Suprapubic skin (tissue), 4 donors: ENCODE measurements around the gene GLIS1. TPM values are rescaled to one million over a fixed set of nuclear protein-coding genes. Genes with fewer than 3 reads are reported as not detected.

Experiments
- DNase-seq, 2 donors: peaks; one replicate each; pipeline ENCODE4 v3.0.0-alpha.2; 2019; ENCODE audit warnings: low spot score in 2 of 2
- H3K27ac ChIP-seq: fragments of 200-600 bp; sonication (generic); one replicate; pipeline ENCODE4 v1.5.1; 2019
- H3K27me3 ChIP-seq: fragments of 200-600 bp; sonication (generic); one replicate; pipeline ENCODE4 v1.5.1; 2019
- H3K36me3 ChIP-seq: fragments of 200-600 bp; sonication (generic); one replicate; pipeline ENCODE4 v1.5.1; 2019
- H3K4me1 ChIP-seq: fragments of 200-600 bp; sonication (generic); one replicate; pipeline ENCODE4 v1.5.1; 2019
- H3K4me3 ChIP-seq: fragments of 200-600 bp; sonication (generic); one replicate; pipeline ENCODE4 v1.5.1; 2019; ENCODE audit warnings: mild to moderate bottlenecking
- H3K9me3 ChIP-seq: fragments of 200-600 bp; sonication (generic); one replicate; pipeline ENCODE4 v1.5.1; 2019
- EP300 ChIP-seq: sonication (generic); formaldehyde crosslinking; IDR thresholded peaks from one replicate; pipeline ENCODE4 v1.6.1; 2017; ENCODE audit warnings: antibody characterized with exemption
- POLR2A ChIP-seq, 2 donors: fragments of 450-650 bp; IDR thresholded peaks; one replicate each; pipeline ENCODE4 v1.6.1; 2017; ENCODE audit warnings: antibody characterized with exemption in 2 of 2, mild to moderate bottlenecking in 2 of 2, moderate library complexity in 2 of 2
- POLR2AphosphoS5 ChIP-seq, 3 donors: sonication (generic); formaldehyde crosslinking; IDR thresholded peaks; one replicate each; pipeline ENCODE4 v1.6.1; 2017; ENCODE audit warnings: antibody characterized with exemption in 3 of 3
- WGBS: methylation state at CpG from one replicate; pipeline ENCODE4 v1.1.5; 2018; 5-methylcytosine and 5-hydroxymethylcytosine counted together
- total RNA-seq, 4 donors: library from RNA; depleted of rRNA; stranded (reverse); fragments of >200 nt; gene quantifications; one replicate each; pipeline ENCODE4 v1.1.0, GENCODE V29; 2016
- TF ChIP-seq, protein P1 (sequence below), 2 donors: fragments of 200-600 bp in 1 of 2; fragments of 450-650 bp in 1 of 2; sonication (generic) in 1 of 2; IDR thresholded peaks; one replicate each; pipeline ENCODE4 v1.5.1; 2016 to 2019; ENCODE audit warnings: antibody characterized with exemption in 2 of 2, mild to moderate bottlenecking in 1 of 2, moderate library complexity in 1 of 2

The GLIS1 gene
- total RNA-seq, 4 donors from 2014 or later = 0.34 to 1.5 (median 0.59) TPM

DNA sequence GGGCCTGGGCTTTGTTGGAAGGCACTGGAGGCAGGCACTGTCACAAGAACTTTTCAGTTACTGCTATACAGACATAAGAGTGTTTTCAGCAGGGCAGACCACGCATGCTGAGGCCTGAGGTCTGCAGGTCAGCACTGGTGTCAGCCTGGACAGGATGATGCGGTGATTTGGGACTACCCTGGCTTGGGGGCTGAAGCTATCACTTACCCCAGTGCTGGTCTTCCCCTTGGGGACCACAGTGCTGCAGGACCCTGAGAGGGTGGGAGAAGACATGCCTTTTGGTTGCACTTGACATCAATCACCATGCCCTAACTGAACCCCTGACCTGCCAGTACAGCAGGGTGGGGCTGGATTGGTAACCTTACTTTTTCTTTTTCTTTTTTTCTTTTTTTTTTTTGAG is 270.6 kb downstream of the GLIS1 start:
- TF ChIP-seq EP300 (no peak), POLR2A (IDR thresholded peaks at IDR 0.05) (no peak), POLR2AphosphoS5 (IDR thresholded peaks at IDR 0.05) (no peak)
- TF ChIP-seq, protein P1, sequence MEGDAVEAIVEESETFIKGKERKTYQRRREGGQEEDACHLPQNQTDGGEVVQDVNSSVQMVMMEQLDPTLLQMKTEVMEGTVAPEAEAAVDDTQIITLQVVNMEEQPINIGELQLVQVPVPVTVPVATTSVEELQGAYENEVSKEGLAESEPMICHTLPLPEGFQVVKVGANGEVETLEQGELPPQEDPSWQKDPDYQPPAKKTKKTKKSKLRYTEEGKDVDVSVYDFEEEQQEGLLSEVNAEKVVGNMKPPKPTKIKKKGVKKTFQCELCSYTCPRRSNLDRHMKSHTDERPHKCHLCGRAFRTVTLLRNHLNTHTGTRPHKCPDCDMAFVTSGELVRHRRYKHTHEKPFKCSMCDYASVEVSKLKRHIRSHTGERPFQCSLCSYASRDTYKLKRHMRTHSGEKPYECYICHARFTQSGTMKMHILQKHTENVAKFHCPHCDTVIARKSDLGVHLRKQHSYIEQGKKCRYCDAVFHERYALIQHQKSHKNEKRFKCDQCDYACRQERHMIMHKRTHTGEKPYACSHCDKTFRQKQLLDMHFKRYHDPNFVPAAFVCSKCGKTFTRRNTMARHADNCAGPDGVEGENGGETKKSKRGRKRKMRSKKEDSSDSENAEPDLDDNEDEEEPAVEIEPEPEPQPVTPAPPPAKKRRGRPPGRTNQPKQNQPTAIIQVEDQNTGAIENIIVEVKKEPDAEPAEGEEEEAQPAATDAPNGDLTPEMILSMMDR (IDR thresholded peaks at IDR 0.05) = no peak
- no peaks in the 10 kb centered on the region for H3K27me3 ChIP-seq
- DNase-seq = peak in 1 of 2 donors; percentile 26
- H3K27ac ChIP-seq = no peak overlapping the region
- peaks cover 6% of the 10 kb centered on the region for H3K4me1 ChIP-seq
- no peaks in the 10 kb centered on the region for H3K36me3 ChIP-seq
- 100% methylated on average over 2 of the region's 2 CpGs for WGBS
- no peak overlapping the region for H3K4me3 ChIP-seq
- H3K9me3 ChIP-seq = no peaks in the 10 kb centered on the region

DNA sequence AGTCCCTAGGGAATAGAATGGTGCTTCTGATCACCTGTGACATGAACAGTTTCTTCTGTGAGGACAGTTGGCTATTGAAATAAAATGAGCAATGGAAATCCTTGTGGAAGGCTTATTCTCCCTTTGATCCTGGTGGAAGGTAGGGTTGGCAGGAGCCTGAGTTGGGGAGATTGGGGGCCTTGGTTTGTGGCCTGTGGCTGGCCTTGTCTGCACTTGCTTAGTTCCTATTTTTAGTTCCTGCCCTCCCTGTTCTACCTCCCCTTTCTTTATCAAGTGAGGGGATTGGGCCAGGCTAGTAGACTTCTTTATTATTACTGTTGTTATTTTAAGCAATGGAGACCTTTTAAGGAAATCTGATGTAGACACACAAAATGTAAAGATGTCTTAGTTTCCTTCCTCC is 271.6 kb downstream of the GLIS1 start:
- H3K9me3 ChIP-seq = no peaks in the 10 kb centered on the region
- no peak for TF ChIP-seq POLR2A (IDR thresholded peaks at IDR 0.05)
- H3K27me3 ChIP-seq = no peaks in the 10 kb centered on the region
- peaks cover 6% of the 10 kb centered on the region for H3K4me1 ChIP-seq
- no peaks in the 10 kb centered on the region for H3K36me3 ChIP-seq
- H3K4me3 ChIP-seq = no peak overlapping the region
- peak in 1 of 2 donors; percentile 4 for DNase-seq
- H3K27ac ChIP-seq = no peak overlapping the region

DNA sequence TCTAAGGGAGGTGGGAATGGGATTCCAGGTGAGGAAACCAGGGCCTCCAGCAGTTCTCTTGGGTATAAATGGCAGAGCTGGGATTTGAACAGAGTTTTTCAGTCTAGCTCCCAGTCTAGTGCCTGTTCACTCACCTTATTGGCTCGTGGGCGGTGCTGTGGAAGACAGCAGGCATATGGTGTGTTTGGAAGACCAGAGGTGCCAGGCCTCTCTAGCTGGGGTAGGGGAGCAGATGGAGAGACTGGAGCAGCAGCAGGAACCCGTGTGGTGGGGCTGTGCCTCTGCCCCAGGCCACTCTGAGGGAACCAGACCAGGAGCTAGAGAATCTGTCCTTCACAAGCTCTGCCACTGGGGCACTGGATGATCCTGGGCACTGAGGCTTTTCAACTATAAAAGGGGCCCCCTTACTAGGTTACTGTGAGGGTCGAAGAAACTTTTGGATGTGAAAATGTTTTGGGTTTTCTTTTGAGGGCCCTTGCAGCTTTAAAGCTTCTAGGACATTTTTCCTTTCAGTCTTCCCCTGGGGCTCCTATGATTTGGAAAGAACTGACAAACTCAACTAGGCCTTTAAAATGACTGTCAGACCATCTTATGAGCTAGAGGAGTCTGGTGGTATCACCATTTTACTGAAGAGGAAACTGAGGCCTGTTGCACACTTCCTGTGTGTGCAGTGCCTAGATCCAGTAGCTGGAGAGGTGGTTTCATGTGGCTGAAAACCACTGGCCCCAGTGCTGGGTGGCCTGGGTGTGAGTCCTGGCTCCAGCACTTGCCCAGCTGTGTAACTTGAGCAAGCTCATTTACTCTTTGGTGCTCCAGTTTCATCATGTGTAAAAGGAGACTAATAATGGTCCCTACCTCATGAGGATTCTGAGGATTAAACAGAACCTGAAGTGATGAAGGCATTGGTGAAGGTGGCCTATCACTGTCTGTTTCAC is 273.7 kb downstream of the GLIS1 start:
- H3K36me3 ChIP-seq = no peaks in the 10 kb centered on the region
- no peak for DNase-seq
- H3K4me3 ChIP-seq = no peak overlapping the region
- no peaks in the 10 kb centered on the region for H3K27me3 ChIP-seq
- WGBS = 73% methylated on average over 4 of the region's 4 CpGs
- no peak for TF ChIP-seq POLR2AphosphoS5 (IDR thresholded peaks at IDR 0.05)
- TF ChIP-seq, protein P1 (IDR thresholded peaks at IDR 0.05) = no peak
- TF ChIP-seq EP300 = no peak
- TF ChIP-seq POLR2A (IDR thresholded peaks at IDR 0.05) = no peak
- H3K4me1 ChIP-seq = peaks cover 3% of the 10 kb centered on the region
- H3K27ac ChIP-seq = no peak overlapping the region
- H3K9me3 ChIP-seq = no peaks in the 10 kb centered on the region

DNA sequence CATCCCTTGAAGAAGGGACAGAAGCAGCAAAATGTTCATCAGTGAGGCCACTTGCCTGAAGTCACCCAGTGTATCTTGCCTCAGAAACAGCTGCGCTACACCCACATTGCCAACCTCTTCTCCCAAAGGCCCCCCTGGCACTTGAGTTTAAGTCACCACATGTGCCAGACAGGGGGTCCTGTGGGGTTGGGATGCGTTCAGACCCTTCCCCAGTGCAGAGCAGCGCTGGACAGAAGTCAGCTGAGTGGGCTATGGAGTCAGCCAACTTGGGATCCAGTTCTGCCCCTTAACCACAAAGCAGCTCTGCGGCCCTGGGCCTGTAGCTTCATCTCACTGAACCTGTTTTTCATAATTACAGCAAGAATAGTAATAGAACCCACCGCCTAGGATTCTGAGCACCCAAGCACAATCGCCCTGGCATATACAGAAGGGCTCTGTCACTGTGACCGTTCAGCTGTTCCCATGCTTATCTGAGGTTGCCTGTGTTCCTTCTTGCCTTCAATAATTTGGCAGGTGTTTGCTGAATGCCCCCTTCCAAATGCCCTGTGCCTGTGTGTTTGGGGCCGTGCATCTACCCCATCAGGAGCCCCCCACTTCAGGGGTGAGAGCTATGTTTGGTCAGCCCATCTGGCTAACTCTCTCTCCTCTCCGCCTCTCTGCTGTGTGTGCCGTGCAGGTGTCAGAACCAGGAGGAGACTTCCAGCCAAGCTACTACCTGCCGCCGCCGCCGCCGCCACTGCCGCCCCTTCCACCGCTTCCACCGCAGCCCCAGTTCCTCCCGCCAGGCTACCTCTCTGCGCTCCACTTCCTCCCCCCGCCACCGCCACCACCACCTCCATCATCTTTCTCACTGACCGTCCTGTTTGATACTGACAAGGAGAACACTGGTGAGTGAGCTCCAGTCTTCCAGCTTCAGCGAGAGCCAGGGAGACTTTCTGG is 274.7 kb downstream of the GLIS1 start:
- H3K4me3 ChIP-seq = no peak overlapping the region
- H3K27ac ChIP-seq = no peak overlapping the region
- no peaks in the 10 kb centered on the region for H3K27me3 ChIP-seq
- no peaks in the 10 kb centered on the region for H3K36me3 ChIP-seq
- WGBS = 89% methylated on average over 22 of the region's 24 CpGs
- H3K4me1 ChIP-seq = no peaks in the 10 kb centered on the region
- H3K9me3 ChIP-seq = no peaks in the 10 kb centered on the region
- no peak for DNase-seq
- TF ChIP-seq POLR2A (IDR thresholded peaks at IDR 0.05) = no peak
- no peak for TF ChIP-seq EP300
- no peak for TF ChIP-seq POLR2AphosphoS5 (IDR thresholded peaks at IDR 0.05)
- TF ChIP-seq, protein P1 (IDR thresholded peaks at IDR 0.05) = no peak

DNA sequence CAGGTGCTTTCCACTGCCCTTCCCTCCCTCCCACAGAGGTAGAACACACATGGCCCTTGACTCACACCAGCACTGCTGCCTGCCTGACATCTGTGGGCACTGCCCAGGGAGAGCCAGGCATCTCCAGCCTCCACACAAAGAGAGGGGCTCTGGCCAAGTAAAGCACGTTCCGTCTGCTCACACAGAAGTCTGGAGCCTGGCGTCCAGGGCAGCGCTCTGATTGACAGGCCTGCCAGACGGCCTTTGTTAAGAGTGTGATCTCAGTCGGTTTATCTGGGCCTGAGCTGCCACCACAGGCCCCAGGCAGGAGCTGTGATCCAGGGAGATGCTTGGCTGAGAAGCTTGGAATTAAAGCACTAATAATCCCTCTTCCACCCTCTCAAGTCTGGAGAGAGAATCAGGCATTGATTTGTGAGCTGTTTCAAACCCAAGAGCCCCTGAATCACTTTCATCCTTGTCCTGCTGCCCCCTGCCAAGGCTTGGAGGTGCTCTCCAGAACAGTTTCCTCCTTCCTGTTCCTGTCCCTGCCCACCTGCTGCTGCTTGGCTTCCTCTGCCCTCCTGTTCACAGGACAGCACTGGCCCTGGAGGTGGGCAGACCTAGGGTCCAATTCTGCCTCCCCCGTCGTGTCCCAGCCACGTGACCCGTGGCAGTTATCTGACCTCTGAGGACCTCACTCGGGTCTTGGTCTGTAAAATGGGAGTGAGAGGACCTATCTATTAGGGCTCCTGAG is 276.0 kb downstream of the GLIS1 start:
- no peak for TF ChIP-seq POLR2A (IDR thresholded peaks at IDR 0.05)
- TF ChIP-seq POLR2AphosphoS5 (IDR thresholded peaks at IDR 0.05) = no peak
- TF ChIP-seq, protein P1 (IDR thresholded peaks at IDR 0.05) = no peak
- TF ChIP-seq EP300 = no peak
- no peaks in the 10 kb centered on the region for H3K27me3 ChIP-seq
- peak in 1 of 2 donors; percentile 54 for DNase-seq
- H3K4me1 ChIP-seq = no peaks in the 10 kb centered on the region
- H3K4me3 ChIP-seq = no peak overlapping the region
- 63% methylated on average over 10 of the region's 11 CpGs for WGBS
- no peaks in the 10 kb centered on the region for H3K9me3 ChIP-seq
- H3K36me3 ChIP-seq = no peaks in the 10 kb centered on the region
- no peak overlapping the region for H3K27ac ChIP-seq
